Muscle of leg (tissue), 11 donors: ENCODE data around the gene GDAP1L1. TPM values are rescaled to one million over a fixed set of nuclear protein-coding genes. Genes with fewer than 3 reads are reported as not detected.

Experiments used
- DNase-seq: peaks from one replicate; pipeline ENCODE4 v3.0.0; 2013
- H3K27ac ChIP-seq: one replicate; pipeline ENCODE4 v1.5.1; 2013; ENCODE audit warnings: mild to moderate bottlenecking, low read length, control low read depth
- H3K27me3 ChIP-seq: one replicate; pipeline ENCODE4 v1.6.1; 2013; ENCODE audit warnings: low read length; ENCODE audit not compliant: control insufficient read depth, insufficient read depth
- H3K36me3 ChIP-seq: one replicate; pipeline ENCODE4 v1.6.1; 2013; ENCODE audit warnings: low read length; ENCODE audit not compliant: control insufficient read depth, insufficient read depth
- H3K4me1 ChIP-seq: one replicate; pipeline ENCODE4 v1.6.1; 2013; ENCODE audit warnings: low read length; ENCODE audit not compliant: control insufficient read depth, insufficient read depth
- H3K4me3 ChIP-seq: one replicate; pipeline ENCODE4 v1.5.1; 2013; ENCODE audit warnings: low read length, control low read depth
- H3K9me3 ChIP-seq: replicated peaks from 2 replicates; pipeline ENCODE4 v1.6.1; 2013; ENCODE audit warnings: low read depth, low read length; ENCODE audit not compliant: control insufficient read depth
- WGBS: methylation state at CpG from one replicate; pipeline ENCODE4 v1.1.5; 2013; ENCODE audit warnings: missing lambda C conversion rate; ENCODE audit not compliant: insufficient coverage; 5-methylcytosine and 5-hydroxymethylcytosine counted together
- polyA plus RNA-seq, 8 donors: library from polyadenylated mRNA; unstranded; fragments of 120-200 nt; gene quantifications; one replicate each; pipeline versions ENCODE4 v1.2.1 to v1.2.3, GENCODE V29; 2013; ENCODE audit warnings: inconsistent platforms in 1 of 8, low replicate concordance in 1 of 8; ENCODE audit not compliant: insufficient read length in 8 of 8, insufficient read depth in 1 of 8
- total RNA-seq: library from RNA; stranded (reverse); fragments of 120-200 nt; gene quantifications from one replicate; pipeline ENCODE4 v1.2.4, GENCODE V29; 2013

GDAP1L1 gene
- total and polyA plus RNA-seq, 9 donors = 0.06 to 0.89 (median 0.24) TPM; not detected in 1

GRCh38 chr20:44251284-44251683, 4.2 kb downstream of the GDAP1L1 start:
- Histone ChIP-seq H3K36me3 (no peaks in the 10 kb centered on the region), H3K4me3 (no peak overlapping the region), H3K27me3 (peaks cover 17% of the 10 kb centered on the region), H3K9me3 (no peaks in the 10 kb centered on the region), H3K4me1 (no peaks in the 10 kb centered on the region), H3K27ac (no peak overlapping the region)
- WGBS = no CpG with 5 or more reads among the region's 4 CpGs
- DNase-seq = no peak

GRCh38 chr20:44253528-44253927, 6.4 kb downstream of the GDAP1L1 start:
- Histone ChIP-seq H3K27me3 (no peaks in the 10 kb centered on the region), H3K36me3 (no peaks in the 10 kb centered on the region), H3K4me1 (no peaks in the 10 kb centered on the region), H3K27ac (no peak overlapping the region), H3K9me3 (no peaks in the 10 kb centered on the region), H3K4me3 (no peak overlapping the region)
- 42% methylated on average over 2 of the region's 3 CpGs for WGBS
- no peak for DNase-seq

- DNase-seq = no peak
- WGBS = 90% methylated on average over 5 of the region's 8 CpGs
Observed at GRCh38 chr20:44254073-44254472, 7.0 kb downstream of the GDAP1L1 start.

GRCh38 chr20:44255942-44256341, 8.8 kb downstream of the GDAP1L1 start:
- no peak overlapping the region for H3K4me3 ChIP-seq
- no peaks in the 10 kb centered on the region for H3K4me1 ChIP-seq
- WGBS = no CpG with 5 or more reads among the region's 1 CpG
- no peaks in the 10 kb centered on the region for H3K27me3 ChIP-seq
- no peak for DNase-seq
- no peaks in the 10 kb centered on the region for H3K36me3 ChIP-seq
- H3K9me3 ChIP-seq = no peaks in the 10 kb centered on the region
- H3K27ac ChIP-seq = no peak overlapping the region

More at GRCh38 chr20:44254073-44254472, 7.0 kb downstream of the GDAP1L1 start:
- Histone ChIP-seq H3K36me3 (no peaks in the 10 kb centered on the region), H3K4me3 (no peak overlapping the region), H3K27ac (no peak overlapping the region), H3K9me3 (no peaks in the 10 kb centered on the region), H3K27me3 (no peaks in the 10 kb centered on the region), H3K4me1 (no peaks in the 10 kb centered on the region)

GRCh38 chr20:44256961-44257360, 9.9 kb downstream of the GDAP1L1 start:
- 81% methylated on average over 21 of the region's 21 CpGs for WGBS
- DNase-seq = no peak
- no peaks in the 10 kb centered on the region for H3K36me3 ChIP-seq
- no peaks in the 10 kb centered on the region for H3K4me1 ChIP-seq
- H3K27me3 ChIP-seq = no peaks in the 10 kb centered on the region
- no peaks in the 10 kb centered on the region for H3K9me3 ChIP-seq
- H3K27ac ChIP-seq = no peak overlapping the region
- H3K4me3 ChIP-seq = no peak overlapping the region

GRCh38 chr20:44258226-44258890, 11.2 kb downstream of the GDAP1L1 start:
- Histone ChIP-seq H3K9me3 (no peaks in the 10 kb centered on the region), H3K36me3 (no peaks in the 10 kb centered on the region), H3K27ac (no peak overlapping the region), H3K4me3 (no peak overlapping the region), H3K4me1 (no peaks in the 10 kb centered on the region), H3K27me3 (no peaks in the 10 kb centered on the region)
- 81% methylated on average over 28 of the region's 28 CpGs for WGBS
- DNase-seq = no peak

GRCh38 chr20:44264287-44264686, 17.2 kb downstream of the GDAP1L1 start:
- H3K27me3 ChIP-seq = no peaks in the 10 kb centered on the region
- H3K9me3 ChIP-seq = no peaks in the 10 kb centered on the region
- no peaks in the 10 kb centered on the region for H3K36me3 ChIP-seq
- WGBS = 17% methylated on average over 1 of the region's 5 CpGs
- H3K27ac ChIP-seq = no peak overlapping the region
- no peaks in the 10 kb centered on the region for H3K4me1 ChIP-seq
- DNase-seq = no peak
- H3K4me3 ChIP-seq = no peak overlapping the region

GRCh38 chr20:44268802-44269201, 21.7 kb downstream of the GDAP1L1 start:
- no CpG with 5 or more reads among the region's 5 CpGs for WGBS
- Histone ChIP-seq H3K9me3 (peaks cover 2% of the 10 kb centered on the region), H3K27ac (no peak overlapping the region), H3K4me3 (no peak overlapping the region), H3K27me3 (no peaks in the 10 kb centered on the region), H3K4me1 (no peaks in the 10 kb centered on the region), H3K36me3 (no peaks in the 10 kb centered on the region)
- no peak for DNase-seq

- DNase-seq = no peak
- H3K4me1 ChIP-seq = no peaks in the 10 kb centered on the region
- WGBS = 29% methylated on average over 9 of the region's 14 CpGs
- no peak overlapping the region for H3K4me3 ChIP-seq
- no peaks in the 10 kb centered on the region for H3K36me3 ChIP-seq
- no peaks in the 10 kb centered on the region for H3K27me3 ChIP-seq
- peaks cover 2% of the 10 kb centered on the region for H3K9me3 ChIP-seq
- H3K27ac ChIP-seq = no peak overlapping the region
Observed at GRCh38 chr20:44271915-44272663, 25.0 kb downstream of the GDAP1L1 start.

GRCh38 chr20:44273231-44274215, 26.4 kb downstream of the GDAP1L1 start:
- no peaks in the 10 kb centered on the region for H3K36me3 ChIP-seq
- no peaks in the 10 kb centered on the region for H3K27me3 ChIP-seq
- no peak overlapping the region for H3K4me3 ChIP-seq
- H3K27ac ChIP-seq = no peak overlapping the region
- WGBS = 72% methylated on average over 6 of the region's 10 CpGs
- DNase-seq = no peak
- H3K9me3 ChIP-seq = peaks cover 2% of the 10 kb centered on the region
- no peaks in the 10 kb centered on the region for H3K4me1 ChIP-seq
